Stimulated activated CD8-positive, alpha-beta memory T cell treated with anti-CD3 and anti-CD28 coated beads, Interleukin-4, amount 100 ng/mL, for 48 hours (primary cell): ENCODE data around the gene SYT1.

Experiments used
- DNase-seq: peaks from one replicate; pipeline ENCODE4 v3.0.0-alpha.2; 2020

SYT1 gene

DNA sequence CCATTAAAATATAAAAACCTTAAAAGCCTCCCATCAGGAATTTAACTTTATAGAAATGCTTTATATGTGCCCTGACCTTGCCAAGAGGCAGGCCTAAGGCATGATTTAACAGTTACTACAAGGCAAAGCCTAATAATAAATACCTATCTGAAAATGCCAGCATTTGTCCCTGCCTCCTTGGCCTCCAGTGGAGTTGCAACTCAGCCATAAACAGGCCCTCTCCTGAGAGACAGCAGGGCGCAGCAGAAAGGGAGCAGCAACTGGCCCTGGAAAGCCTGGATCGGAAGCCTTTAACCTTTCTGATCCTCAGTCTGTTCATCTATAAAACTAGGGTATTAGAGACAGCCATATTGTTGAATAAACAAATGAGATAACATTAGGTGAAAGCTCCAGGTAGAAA, 501.8 kb downstream of the SYT1 start:
- DNase-seq, result no peak

DNA sequence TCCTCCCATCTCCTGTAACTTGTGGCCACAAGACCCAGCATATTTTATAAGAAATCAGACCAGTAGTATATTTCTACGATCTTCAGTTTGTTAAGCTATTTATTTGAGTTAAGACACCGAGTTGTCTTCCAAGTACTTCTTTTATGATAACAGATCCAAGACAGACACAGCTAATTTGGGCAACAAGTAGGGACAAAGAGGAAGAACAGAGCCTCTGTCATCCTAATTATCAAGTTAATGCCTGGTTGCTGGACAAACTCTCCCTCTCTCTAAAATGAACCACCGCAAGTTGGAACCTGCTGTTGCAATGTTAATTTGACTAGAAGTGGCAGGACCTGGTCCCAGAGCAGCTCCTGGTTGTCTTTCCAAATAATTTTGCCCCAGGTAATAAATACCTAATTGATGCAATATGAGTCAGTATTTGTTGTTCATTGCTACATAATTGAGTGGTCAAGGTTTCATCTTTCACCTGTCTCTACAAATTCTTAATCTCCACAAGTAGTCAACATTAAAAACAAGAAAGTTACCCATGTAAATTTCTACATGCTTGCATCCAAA, 502.5 kb downstream of the SYT1 start:
- no peak for DNase-seq

DNA sequence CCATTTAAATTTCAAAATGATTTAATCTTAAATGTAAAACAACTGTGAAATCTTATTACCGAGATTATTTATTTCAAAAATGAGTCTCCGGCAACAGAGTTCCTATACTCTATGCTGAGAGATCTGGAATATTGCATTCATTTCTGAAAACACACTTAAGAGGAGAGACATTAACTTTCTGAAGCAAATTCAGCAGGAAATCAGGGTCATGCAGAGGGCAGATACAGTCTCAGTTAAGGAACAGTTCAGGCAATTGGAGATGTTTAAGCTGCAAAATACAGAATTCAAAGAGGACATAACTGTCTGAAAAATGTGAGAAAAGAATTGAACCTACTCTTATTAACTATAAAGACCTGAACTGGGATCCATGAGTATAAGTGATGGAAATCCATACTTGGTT, 505.4 kb downstream of the SYT1 start:
- no peak for DNase-seq

DNA sequence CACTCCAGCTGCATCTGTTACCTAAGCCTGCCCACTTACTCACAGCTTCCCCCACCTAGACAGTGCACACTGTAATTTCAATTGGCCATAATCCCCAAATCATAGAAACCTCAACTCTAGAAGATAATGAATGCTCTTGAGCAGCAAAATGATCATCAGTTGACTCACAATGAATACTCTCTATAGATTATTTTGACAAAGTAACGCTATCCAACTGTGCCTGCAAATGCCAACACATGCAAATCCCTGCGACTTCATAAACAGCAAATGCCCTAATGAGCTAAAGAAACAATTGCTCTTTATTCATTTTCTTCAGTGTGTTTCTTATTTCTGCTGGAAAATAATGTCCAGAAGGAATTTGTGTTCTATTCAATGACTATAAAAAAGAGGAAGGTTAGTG, 506.7 kb downstream of the SYT1 start:
- no peak for DNase-seq

DNA sequence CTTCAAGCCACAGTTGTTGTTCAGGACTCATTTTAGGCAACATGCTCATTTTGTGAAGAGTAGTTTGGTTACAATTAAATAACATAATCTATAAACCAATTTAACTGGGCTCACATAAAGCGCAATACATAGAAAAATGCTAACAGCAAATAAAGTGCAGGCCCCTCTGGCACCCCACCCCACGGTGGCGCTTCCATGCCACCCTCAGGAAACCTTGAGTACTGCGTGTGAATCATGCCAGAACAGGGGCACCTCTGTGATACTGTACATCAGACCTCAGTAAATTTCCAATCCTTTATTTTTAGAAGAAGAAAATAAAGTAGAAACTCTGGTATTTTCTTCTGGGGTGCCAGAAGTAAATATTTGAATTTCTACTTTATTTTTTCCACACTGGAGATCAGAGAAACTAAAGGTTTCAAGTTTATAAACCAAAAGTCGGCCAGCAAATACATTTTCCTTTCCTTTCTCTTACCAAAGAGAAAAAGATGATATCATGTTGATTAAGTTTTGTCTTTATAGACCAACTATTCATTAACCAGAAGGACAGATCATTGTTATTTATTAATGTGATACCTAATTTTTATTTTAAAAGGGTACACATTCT, 509.4 kb downstream of the SYT1 start:
- peak; percentile 50 for DNase-seq

DNA sequence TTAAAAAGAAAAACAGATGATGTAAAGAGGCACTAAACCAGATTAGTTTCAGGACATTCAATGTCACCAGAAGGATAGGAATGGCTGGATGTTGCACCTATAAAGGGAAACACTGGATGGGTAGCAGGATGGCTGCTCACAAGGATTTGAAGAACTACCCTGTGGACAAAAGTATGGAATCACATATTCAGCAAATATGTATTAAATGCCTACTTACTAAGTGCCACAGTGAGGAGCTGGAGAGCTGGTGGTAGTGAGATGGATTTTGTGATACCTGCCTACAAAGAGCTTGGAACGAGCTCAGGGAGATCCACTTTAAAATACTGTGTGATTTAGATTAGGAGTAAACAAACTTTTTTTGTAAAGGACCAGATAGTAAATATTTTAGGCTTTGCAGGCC, 510.0 kb downstream of the SYT1 start:
- no peak for DNase-seq

DNA sequence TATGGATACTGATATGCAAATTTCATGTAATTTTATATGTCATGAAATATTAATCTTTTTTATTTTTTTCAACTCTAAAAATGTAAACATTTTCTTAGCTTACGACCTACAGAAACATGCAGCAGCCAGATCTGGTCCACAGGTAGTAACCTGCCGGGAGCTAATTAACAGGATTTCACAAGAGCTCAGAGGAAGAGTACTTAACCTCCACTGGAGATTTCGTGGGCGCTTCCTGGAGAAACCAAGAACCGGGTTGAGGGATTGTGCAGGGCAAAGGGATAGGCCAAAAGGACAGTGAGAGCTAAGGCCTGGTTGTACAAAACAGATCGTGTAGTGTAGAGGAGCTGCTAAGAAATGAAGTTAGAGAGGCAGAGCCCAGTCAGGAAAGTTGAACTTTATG, 510.5 kb downstream of the SYT1 start:
- no peak for DNase-seq

DNA sequence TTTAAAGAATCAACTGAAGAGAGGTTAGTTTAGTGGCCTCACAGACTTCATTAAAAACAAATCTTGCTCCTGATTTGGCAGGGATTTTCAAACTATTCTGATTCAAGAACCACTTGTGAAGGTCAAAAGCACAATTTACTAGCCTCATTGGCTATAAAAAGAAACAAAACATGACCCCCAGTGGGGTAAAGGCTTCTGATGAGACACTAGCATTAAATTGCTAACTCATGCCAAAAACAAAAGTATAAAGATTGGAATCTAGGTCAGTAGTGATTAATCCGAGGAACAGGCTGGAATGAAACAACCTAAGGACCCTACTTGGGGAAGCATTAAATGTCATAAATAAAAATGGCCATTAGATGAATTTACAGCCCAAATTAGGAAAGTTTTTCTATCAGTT, 513.9 kb downstream of the SYT1 start:
- no peak for DNase-seq

DNA sequence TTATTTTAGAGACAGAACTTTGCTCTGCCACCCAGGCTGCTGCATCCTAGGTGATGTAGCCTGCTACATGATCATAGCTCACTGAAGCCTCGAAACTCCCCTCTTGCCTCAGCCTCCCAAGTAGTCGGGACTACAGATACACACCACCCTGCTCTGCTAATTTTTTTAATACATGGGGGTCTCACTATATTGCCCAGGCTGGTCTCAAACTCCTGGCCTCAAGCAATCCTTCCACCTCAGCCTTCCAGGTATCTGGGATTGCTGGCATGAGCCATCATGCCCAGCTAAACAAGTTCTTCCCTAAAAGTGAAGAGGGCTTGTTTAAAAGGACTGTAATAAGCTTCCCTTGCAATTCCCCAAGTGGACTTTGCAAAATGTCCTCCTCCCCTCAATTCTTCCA, 515.8 kb downstream of the SYT1 start:
- no peak for DNase-seq

DNA sequence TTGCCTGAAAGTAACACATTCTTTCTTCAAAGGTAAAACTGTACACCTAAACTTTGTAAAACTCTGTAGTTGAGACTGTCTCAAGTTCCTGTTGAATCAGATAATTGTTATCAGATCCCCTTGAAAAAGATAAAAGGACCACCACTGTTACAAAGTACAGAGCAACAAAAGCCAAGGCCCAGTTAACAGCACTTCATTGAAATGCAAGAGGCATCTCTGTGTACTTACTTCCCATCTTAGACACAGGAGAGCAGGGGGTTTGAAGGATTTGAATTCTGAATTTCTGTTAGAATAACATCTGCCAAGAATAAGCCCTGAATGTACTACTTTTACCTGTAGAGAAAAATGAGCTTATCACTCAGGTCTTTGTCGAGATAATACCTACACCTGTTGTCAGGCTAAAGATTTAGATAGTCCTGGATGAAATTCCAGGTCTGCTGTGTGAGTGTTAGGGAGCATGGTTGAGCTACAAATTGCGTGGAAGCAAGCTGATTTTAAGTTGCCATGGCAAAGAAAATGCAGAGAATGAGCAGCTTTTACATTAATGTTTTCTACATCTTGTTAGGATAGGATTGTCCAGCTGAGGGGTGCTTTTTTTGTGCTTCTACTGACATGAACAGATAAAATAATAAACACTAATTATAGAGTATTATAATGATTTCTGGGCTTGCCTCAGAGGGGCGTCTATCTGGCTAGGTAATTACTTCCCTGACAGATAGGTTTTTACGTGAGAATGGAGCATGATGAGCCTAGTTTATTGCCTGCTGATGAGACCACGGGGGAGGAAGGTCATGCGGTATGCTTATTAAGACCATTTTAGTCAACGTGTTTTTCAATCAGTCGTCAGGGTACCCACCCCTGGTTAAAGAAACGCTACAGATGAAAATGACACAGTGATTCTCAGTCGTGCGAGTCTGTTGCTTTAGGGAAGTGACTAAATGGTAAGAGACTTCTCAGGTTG, 517.0 kb downstream of the SYT1 start:
- DNase-seq, result no peak

DNA sequence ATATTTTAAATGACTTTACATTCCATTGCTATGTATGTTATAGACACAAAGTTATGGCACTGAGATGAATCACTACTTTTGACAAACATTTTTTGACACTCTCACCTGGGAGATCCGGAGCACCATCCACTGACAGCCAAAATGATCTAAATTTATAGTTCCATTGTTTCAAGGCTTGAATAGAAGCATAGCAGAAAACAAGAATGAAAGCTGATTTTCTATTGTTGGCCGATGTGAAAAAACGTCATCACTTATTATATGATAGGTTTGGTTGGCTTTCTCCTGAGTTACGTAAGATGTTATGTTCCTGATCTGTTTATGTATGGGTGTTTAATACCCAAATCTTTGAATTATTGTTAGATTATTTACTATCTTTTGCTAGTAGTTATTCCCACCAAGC, 520.0 kb downstream of the SYT1 start:
- no peak for DNase-seq

DNA sequence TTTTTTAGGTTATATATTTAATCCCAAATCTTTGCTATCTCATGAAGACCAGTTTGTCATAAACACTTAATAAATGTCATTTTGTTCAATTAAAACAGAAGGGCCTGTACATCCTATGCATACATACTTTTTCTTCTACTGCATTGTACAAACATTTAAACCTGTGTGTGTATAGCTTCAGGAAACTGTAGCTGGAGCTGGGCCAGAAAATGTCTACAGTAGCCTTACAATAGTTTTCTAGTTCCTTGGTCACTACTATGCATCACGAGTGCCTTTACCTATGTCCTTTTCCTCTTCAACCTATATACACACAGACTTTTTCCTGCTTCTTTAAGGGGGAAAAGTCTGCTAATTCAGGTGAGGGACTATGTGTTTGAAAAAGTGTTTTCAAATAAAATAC, 523.4 kb downstream of the SYT1 start:
- no peak for DNase-seq

DNA sequence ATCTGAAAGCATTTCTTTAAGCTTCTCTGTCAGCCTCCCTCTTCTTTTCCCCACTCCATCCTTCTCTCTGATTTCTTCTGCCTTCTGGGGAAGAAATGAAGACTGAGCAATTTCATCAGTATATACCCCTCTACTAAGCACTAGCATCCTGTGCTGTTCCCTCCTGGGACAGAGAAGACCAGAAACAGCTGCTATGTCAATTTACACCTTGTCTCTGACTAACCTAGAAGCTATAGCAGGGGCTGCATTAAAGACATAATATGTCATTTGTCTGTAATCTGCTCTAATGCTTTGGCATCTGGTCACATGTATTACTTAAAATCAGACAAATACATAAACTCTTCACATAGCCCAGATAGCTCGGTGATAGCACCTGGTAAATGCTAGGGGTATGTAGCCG, 529.3 kb downstream of the SYT1 start:
- no peak for DNase-seq

DNA sequence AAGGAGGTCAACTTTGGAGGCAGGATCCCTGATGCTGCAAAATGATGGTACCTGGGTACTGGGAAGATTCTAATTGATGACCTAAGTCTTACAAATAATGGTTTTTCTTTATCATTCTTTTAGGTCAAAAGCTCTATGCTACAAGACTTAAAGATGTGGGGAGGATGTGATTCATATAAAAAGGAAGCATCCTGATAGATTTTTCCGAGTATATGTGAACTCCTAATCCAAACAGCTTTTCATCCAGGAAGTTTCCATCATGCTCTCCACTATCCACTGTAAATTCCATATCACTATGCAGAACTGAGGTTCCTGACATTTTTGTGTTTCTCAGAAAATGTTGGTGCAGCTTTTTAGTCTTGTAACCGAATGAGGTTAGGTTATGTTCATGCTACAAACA, 533.0 kb downstream of the SYT1 start:
- DNase-seq, result no peak

DNA sequence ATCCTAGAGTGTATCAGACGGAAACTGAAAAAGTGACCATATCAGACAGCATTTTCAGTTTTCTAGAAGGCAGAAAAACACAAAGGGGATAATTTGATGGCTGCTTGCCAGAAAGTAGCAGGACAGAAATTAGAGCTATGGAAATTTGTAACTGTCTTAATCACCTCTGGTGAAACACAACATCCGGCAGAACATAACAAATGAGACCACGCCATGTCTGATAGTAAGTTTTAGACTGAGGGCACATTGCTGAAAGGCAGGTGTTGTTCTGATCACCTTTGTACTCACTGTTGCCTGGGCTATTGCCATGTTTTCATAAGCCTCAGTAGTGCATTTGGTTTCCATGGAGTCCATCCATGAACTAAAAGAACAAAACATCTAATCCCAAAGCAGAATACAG, 535.9 kb downstream of the SYT1 start:
- DNase-seq, result no peak

DNA sequence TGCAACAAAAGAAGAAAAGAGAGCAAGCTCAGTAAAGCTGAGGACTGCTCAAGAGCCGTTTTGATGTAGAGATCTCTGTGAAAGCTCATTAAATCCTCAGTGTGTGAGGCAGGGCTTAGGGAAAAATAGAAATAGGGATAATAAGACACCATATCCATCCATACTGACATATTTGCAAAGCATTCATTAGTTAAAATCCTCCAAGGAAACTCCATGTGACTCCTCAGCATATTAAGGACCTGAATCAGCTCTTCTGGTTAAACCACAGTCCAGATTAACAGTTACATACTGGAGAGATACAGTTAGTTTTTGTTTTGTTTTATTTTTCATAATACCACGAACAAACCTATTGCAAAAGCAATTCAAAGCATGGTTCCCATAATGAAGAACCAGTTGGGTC, 538.0 kb downstream of the SYT1 start:
- no peak for DNase-seq

DNA sequence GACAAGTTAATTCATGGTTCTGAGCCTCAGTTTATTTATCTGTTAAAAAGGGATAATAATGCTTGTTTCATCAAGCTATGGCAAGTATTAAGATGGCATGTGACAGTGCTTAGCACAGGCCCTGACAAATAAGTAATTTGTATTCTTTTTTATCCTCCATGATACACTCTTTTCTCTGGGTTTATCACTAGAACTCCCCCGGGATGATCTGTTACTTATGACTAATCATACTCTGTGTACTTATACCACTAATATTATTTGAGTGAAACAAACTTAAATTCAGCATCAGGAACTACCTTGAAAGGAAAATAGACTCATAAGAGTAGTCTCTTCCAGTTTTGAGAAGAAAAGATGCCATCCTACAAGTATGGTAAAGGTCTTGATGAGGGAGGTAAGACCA, 542.4 kb downstream of the SYT1 start:
- no peak for DNase-seq

DNA sequence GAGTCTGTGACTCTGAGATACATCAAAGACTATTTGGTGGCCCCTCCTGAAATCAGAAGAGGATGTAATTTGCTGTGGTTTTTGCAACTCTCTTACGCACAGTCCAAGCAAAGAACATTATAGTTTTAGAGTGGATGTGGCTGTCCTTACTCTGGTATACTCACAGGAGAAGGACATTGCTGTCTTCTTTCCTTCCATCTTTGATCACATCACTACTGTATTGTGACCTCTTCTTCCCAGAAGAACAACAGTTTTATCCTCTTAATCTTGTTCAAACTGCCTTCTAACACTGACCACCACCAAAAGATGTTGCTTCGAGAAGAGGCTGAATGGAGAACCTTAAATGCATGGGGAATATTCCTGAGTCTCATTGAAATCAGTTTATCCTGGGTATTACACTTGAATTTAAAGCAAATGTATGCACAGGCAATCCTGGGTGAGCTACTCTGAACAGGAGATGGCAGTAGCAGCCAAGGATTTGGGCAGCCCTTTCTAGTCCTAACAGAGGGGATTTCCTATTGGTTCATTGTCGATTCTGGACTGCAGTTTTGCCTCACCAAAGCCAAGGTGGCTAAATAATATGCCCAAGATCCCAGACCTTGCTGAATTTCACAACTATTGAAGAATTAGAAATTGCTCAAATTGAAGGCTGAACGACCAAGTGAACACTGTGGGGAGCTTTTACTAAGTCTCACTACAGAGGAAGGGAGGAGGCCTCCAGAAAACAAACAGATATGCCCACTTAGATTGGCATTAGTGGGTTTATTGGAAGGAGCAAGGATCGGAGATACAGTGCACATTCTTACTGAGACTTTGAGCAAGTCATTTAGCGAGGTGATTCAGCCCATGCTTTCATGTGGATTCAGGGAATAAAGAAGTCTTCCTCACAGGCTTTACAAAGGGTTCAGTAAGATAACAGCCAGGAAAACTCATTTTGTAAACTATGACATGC, 543.4 kb downstream of the SYT1 start:
- DNase-seq, result no peak

DNA sequence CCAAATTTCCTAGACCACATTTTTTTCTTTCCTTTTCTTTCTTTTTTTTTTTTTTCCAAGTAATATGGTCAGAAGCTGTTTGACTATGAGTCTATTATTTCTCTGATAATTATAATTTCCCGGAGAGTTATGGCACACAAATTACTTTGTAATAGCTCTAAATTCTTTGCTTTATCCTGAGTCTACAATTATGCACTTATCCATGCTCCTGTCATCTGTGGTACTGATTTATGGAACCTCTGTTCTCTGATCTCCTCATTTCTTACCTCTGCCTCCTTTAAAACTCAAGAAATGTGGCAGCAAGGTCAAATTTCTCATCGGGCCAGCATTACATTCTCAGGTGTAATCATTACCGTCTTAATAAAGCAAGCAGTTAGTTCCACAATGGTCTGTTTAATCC, 544.1 kb downstream of the SYT1 start:
- no peak for DNase-seq

DNA sequence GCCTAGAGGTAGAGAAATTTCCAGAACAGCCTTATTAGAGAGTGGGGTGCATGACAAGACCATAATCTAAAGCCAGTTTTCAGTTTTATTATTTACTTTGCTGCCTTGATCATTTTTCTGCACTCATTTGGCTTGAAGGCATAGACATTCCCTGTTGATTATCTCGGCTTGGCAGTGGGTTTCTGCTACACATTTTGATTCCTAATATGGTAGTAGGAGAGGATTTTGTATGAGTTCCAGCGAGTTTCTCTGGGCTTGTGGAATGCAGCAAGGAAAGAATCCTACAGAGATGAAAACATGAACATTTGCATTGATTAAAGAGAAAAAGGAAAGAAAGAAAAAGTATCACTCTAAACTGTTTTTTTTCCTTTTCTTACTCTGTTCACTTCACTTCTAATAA, 545.0 kb downstream of the SYT1 start:
- DNase-seq, result no peak

DNA sequence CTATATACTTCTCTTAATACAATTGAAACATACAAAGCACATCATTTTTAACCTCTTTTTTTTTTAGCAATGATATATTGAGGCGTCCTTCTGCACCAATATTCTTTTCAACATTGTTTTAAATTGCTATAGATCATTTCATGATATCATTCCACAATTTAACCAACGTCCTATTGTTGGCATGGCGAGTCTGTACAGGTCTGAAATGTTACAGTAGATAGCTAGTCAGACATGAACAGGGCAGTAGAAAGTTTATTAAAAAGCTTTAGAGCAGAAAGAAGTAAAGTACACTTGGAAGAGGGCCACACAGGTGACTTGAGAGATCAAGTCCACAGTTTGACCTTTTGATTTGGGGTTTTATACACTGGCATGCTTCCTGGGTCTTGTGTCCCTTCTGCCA, 547.2 kb downstream of the SYT1 start:
- DNase-seq, result no peak

DNA sequence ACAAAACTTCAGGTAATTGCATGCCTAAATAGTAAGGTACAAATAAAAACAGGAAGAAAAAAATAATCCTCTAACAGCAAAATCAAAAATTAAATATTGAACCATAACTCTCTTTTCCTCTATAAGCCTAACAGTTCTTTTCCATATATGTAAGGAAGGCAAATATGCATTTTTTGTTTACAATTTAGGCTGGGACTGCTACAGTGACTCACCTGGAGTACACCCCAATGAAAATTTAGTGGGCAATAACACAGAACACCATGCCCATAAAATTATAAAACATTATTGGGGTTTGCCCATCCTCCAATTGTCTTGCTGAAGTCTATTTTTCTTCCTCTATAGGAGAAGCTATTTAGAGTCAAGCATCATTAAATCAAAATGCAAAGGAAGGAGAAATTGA, 549.2 kb downstream of the SYT1 start:
- DNase-seq, result no peak

DNA sequence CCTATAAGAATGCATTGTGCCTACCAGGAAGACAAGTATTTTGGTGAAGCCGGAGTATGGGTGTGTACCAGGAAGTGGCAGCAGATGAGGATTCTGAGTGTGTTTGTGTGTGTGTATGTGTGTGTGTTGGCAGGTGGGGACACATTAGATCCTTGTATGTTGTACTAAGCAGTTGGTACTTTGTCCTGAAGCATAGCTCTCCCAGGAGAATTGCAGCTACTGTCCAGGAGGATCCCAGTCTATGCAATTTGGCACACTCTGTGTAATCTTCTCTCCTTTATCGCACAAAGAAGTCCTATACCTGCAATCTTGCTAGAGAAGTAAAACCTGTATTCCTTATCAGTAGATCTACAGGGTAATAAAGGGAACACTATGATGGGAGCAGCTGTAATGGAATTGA, 549.7 kb downstream of the SYT1 start:
- no peak for DNase-seq
